Activated gamma-delta T cell (primary cell): ENCODE measurements around the gene ST6GALNAC2.

Experiments
- DNase-seq: peaks from one replicate; lab custom pipeline; 2025; lab: John Stamatoyannopoulos, UW

ST6GALNAC2 gene

DNA sequence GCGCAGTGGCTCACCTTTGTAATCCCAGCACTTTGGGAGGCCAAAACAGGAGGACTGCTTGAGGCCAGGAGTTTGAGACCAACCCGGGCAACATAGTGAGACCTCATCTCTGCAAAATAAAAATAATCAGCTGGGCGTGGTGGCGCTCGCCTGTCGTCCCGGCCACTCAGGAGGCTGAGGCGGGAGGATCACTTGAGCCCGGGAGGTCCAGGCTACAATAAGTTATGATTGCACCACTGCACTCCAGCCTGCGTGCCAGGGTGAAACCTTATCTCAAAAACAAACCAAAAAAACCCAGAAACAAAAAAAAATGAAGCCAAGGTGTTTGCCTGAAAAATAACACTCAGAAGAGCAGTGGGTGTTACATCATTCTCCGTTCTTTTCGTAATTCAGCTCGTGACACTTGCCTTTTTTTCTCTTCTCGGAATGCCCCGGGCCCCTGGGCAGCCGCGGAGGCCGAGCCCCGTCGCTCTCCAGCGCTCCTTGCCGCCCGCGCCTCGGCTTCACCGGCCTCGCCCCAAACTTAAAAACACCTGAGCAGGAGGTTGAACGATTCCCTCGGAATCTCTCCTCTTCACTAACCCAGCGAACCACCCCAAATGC lies 28.8 kb downstream of the ST6GALNAC2 start:
- DNase-seq = peak; percentile 47

DNA sequence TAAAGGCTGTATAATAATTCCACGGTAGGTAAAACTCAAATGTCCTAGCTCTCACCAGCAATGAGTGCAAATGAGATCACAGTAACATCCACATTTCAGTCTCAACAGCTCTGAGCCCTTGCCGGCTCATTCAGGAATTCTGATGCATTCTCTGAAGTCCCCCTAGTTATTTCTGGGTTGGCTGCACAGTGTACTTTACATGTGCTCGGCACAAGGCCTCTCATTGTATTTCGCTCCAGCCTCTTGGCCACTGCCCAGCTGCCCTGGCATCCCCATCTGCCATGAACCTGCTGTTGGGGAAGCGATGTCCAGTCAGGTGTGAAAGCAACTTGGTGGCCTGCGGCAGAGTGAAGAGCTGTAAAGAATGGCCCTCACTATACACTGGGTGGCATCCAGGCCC lies 31.5 kb downstream of the ST6GALNAC2 start:
- DNase-seq = no peak

DNA sequence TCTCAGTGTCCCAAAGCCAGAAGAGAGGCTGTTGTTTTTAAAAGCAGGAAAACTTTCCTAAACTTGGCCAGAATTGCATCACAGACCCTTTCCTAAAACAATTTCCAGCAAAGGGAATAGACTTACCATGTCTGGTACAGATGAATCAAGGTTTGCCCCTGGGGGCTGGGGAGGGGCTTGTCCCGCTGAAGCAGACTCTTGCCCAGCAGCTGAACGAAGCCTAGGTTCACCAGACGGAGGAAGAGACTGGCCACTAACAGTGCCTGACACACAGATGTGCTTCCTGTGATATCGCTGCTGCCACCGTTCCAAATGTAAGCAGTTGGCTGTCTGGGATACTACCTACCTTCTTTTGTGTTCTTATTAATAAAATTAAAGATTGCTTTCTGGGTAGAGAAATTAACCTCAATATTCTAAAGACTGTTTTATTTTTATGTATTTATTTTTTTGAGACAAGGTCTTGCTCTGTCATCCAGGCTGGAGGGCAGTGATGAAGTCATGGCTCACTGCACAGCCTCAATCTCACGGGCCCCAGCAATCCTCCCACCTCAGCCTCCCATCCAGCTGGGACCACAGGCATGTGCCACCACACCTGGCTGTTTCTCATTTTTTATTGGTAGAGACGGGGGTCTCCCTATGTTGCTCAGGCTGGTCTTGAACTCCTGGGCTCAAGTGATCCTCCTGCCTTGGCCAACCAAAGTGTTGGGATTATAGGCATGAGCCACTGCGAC lies 32.3 kb downstream of the ST6GALNAC2 start:
- DNase-seq = no peak

DNA sequence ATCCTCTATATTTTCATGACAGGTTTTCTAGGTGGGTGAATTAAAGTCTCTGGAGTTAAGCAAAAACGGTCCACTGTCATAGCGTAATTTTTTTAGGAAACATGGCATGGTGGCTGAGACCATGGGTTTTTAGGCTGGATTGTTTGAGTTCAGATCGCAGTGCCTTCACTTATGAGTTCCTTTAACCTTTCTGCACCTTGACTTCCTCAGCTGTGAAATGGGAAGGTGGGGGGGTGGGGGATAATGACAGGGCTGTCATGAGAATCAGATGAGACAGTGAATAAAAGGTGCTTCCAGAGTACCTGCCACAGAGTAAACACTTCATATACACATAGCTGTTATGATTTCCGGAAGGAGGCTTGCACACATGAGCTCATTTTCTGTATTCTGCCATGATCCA lies 34.0 kb downstream of the ST6GALNAC2 start:
- no peak for DNase-seq

DNA sequence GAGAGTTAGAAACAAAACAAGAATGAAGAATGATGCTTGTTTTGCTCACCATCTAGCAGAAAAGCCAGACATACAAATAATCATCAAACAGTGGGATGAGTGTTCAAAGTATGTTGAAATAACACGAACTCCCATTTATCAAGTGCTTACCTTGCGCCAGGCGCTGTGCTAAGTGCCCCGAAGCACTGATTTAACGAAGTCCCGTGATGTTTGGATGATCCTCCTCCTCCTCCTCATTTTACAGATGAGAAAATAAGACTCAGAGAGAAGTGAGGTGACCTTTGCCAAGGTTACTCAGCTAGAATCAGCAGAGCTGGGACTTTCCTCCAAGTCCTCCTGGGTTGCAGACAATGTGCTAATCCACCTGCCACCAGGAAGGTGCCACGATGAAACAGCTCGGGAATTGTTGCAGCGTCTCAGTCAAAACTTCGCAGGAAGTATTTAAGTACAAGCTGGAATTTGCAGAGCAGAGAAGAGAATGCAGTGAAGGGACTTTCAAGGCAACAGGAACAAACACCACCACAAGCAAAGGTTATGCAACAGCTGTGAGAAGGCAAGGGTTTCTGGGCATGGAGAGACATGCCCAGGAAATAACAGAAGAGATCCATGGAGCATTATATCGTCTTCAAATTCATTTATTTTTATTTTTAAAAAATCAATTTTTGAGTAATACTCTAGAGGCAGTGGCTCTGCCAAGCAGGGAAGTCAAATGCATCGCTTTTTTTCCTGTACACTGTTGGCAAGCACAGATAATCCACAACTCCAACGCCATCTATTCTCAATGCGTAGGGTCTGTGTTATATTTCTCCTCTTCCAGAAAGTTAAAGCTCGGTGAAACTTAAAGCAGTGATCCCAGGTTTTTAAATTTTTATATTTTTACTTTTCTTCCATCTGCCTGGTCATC lies 34.7 kb downstream of the ST6GALNAC2 start:
- no peak for DNase-seq

DNA sequence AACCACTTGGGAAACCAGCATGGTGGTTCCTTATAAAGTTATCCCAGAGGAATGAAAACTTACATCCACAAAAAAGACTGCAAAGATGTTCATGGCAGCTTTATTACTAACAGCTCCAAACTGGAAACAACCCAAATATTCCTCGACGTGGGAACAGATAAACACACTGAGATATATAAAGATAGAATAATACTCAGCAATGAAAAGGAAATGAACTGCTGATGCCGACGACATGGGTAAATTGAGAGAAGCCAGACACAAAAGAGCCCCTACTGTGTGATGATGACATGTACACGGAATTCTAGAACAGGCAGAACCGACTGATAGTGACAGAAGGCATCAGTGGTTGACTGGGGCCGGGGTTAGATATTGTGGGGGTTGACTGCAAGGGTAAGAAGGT lies 36.1 kb downstream of the ST6GALNAC2 start:
- DNase-seq = no peak

DNA sequence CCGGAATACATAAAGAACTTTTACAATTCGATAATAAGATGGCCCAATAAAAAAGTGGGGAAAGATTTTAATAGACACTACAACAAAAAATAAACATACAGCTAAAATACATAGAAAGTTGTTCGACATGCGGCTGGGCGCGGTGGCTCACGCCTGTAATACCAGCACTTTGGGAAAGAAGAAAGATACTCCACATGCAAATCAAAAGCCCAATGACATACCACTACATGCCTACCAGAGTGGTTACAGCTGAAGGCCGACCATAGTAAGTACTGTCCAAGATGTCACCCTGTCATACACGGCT lies 36.5 kb downstream of the ST6GALNAC2 start:
- DNase-seq = no peak

DNA sequence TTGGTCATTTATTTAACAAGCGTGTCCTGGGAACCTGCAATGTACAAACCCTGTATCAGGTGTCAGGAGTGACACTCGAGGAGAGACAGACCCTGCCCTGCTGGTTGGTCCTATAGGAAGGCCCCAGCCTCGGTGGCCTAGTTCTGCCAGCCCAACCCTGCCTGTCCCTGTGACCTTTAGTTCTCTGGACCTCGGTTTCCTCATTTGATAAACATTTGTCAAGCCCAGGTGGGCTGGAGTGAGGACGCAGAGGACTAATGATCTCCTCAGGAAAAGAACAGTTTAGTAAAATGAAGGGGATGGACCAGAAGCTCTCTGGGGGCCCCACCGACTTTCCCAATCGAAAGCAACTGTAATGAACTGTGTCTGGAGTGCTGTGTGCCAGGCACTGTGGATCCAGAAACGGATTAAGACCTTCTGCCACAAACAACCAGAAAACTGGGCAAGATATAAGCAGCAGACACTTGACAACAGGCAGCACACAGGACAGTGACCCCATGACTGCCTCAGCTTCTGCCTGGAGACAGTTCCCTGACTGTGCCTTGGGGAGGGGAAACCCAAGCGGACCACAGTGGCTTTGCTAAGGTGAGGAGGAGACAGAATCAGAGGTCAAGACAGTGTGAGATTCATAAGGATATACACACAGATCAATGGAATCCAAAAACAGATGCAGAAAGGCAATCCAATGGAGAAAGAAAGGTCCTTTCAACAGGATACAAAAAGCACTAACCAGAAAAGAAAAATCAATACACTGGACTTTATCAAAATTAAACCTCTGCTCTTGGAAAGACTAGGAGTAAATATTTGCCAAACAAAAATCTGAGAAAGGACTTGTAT lies 37.1 kb downstream of the ST6GALNAC2 start:
- no peak for DNase-seq

DNA sequence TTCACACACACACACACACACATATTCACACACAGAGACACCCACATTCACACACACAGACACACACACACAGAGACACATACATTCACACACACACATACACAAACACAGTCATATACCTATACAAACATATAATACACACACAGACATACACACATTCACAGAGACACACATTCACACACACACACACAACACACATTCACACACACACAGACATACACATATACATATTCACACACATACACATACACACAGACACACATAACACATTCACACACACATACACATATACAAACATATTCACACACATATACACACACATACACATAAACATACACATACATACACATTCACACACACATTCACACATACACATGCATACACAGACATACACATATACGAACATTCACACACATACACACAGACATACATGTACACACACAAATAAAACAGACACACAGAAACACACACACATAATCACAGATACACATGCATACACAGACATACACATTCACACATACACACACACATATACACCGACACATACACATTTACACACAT lies 37.9 kb downstream of the ST6GALNAC2 start:
- no peak for DNase-seq

DNA sequence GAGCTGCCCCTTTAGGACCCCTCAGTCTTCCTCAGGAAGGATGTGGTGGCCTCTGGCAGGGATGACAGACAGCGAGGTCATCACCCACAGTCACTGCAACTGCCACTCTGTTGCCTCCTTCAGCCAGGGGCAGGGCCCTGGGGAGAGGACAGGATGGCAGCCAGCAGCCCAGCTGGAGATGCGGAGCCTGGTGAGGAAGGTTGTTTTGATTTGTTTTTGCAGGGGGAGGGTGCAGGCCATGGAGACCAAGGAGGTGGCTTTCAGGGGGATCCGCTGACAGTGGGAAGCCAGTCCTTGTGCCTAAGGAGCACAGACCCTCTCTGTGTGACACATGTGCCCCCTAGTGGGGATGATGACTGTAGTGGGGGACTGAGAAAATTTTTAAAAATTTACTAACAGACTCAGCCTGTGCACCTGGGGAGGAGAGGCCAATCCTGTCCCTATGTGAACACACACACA lies 38.4 kb downstream of the ST6GALNAC2 start:
- DNase-seq = no peak

DNA sequence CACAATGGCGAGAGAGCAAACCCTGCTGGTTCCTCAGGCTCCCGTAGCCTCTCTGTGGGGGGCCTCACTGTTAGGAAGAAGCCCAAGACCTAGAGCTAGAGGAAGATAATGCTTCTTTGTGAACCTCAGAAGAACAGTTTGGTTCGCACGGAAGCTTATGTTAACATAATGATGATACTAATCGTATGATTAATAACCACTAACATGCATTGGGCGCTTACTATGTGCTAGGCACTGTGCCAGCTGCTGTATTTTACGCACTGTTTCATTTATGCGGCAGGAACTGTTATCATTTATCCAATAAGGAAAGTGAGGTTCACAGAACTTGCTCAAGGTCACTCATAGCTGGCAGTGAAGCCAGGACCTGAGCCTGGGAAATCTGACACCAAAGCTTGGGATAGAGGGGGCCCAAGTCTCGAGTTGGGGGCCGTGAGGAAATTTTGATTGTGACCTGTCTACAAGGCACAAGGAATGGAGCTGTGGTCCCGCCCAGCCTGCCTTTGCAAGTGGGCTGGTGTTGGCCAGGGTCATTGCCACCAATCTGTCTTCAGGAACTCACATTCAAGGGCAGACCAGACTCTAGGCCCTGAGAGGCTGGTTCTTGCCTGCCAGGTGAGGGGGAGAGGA lies 39.0 kb downstream of the ST6GALNAC2 start:
- DNase-seq = no peak

DNA sequence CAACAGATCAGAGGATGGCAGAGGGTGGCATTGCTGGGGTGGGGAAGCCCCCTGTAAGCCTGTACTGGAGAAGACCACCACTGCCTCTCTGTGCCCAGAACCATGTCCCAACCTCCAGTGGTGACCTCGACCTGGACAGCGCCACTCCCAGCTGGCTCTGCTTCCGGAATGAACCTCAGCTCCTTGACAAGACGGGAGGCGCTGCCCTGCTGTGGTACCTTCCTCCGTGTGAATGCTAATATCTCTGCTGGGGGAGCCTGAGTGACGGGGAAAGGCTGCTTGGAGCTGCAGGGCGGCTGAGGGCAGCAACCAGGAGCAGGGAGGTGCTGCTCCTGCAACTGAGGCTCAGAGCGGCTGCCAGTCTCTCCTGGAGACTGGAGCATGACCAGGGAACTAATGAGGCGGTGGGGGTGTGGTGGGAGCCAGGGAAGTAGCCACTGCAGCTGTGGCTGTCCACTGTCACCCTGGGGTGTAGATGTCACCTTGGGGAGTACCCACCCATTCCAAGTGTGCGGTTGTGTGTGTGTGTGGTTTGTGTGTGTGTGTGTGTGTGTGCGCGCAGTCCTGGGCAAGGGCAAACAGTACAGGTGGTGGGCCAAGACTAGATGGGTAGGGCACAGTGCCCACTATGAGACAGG lies 39.6 kb downstream of the ST6GALNAC2 start:
- DNase-seq = no peak

DNA sequence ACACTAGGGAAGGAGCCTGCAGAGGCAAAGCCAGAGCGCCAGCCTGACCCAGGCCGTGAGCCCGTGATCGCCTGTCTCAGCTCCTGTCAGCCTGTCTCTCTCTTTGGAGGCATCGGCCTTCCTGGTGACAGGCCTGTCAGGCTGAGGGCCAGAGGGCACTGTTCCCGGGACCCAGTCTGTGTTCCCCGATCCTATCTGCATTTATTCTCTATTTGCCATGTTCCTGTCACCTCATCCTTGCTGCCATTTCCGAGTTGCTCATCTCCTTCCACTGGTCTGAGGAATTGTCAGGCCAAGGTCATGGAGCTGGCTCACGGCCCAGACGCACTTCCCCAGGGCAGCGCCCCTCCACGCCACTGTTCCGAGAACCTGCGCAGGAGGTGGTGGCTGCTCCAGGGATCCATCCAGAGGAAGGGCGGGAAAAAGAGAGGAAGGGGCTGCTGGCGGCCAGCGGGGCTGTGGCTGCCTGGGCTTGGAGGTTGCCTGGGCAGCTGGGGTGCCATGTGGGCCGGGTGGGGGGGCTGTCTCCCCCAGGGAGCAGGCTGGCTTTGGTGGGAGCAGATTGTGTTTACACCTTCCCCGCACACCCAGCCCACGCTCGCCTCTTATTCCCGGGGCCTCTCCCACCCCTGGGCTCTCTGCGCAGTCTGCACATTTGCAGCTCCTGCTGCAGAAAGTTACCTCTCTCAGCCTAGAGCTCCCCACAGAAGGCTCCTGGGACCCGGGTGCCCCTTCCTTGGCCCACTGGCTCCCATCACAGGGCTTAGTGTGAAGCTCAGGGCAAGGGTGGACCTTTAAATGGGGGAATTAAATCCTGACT lies 40.9 kb downstream of the ST6GALNAC2 start:
- no peak for DNase-seq

DNA sequence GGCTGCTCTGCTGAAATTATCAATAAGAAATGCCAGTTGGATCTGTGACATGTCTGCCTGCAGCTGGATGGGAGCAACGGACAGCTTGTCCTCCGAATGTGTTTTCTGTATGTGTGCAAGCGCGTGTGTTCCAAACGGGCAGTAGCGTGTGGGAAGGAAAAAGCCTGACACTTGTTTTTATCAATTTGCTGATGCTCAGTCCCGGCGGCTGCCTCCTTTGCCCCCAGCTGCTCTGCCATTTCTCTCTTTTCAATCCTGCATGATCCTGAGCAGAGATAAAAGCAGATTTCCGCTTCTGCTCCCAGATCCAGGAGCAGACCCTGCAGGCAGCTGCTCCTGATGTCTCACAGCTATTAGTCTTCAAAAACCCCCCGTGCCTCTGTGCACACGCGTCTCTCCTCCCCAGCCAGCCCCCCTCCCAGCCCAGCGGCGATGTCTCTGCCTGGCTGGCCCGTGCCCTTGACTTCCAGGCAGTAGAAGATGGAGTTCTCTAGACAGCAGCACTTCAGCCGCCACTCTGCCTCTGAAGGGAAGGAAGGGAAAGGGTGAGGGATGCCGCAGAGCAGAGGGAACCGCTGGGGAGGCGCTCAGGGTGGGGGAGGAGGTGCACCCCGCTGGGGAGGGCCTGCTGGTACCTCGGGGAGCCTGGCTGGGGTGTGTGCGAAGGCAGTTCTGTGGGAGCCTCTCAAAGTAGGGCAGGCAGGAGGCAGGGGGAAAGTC lies 41.7 kb downstream of the ST6GALNAC2 start:
- no peak for DNase-seq

DNA sequence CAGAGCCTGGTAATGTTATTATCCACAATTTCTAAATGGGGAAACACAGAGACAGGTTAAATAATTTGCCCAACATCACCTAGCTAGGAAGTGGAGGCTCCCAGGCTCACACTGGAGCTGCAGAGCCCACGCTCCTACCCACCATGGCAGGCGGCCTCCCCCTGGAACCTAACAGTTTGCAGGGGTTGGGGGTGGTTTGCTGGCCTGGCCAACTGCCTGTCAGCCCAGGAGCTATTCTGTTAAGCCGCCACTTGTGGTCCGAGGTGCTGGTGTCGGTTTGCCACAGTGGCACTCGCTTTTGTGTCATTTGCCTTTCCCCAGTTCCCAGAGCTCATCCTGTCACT lies 42.2 kb downstream of the ST6GALNAC2 start:
- DNase-seq = no peak

DNA sequence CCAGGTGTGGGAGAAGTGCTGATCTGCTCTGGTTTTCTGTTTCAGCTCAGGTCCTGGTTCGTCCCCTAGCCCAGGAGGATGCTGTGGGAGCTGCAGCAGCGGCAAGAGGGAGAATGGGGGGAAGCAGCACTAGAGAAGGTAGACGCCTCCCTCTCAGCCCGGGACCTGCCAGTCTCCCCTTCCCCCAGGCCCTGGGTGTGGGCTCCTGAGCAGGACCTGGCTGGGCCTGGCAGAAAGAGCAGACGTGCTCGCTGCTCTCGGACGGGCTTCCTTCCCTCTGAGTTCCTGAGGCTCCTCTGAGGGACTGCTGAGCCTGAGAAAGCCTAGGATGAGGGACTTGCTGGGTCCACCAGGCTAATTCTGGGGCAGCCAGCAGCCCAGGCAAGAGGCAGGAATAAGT lies 42.7 kb downstream of the ST6GALNAC2 start:
- no peak for DNase-seq

DNA sequence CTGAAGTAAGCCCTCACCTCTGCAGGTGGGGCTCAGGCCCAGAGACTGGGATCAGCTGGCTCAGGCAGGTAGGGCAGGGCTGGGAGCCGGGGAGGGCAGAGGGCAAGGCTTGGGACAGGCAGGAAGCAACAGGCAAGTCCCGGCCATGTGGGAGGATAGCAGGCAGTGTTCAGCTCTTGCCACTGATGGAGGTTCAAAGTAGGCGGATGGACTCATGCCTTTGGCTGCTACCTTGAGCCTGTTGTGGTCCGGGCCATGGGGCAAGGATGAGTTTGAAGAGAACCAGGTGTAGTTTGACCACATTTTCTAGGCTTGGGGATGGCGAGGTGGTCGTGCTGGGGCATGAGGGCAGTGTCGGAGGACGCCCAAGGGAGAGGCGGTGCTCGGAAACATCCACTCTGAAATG lies 43.1 kb downstream of the ST6GALNAC2 start:
- no peak for DNase-seq

DNA sequence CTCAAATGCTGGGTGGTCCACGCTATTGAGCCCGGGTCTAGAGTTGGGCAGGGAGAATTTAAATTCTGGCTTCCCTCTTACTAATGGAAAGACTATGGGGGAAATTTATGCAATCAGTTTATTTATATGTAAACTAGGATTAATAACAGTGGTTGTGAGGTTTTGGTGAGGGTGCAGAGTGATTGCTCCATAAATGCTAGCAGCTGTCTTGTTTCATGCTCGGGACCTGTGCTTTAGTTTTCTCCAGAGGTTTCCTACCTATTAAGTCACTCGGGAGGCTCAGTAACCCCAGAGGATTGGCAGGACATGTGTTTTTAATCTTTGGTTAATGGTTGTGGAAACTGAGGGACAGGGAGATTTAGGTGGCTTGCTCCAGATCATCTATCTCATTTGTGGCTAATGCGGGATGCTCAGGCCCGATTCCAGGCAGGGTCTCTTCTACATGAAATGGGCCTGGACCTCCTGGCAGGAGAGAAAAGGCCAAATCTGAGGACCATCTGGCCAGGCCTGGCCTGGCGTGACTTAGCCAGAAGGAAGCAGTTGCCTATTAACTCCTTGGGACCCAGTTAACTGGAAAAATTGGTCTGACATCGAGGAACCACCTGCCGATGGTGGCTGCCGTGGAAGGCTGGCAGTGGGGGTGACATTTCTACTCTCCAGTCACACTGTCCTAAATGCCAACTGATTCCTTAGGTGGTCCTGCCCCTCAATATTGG lies 43.8 kb downstream of the ST6GALNAC2 start:
- DNase-seq = no peak
